Activated gamma-delta T cell treated with Interleukin-2 at 50 U/mL for 16 hours (primary cell): ENCODE data around the gene HOMER1.
"Not testable (repeated sequence)": the region's sequence is repeated elsewhere in the genome, so short reads cannot be mapped to it uniquely, and the experiment has no call there.

Experiments used
- DNase-seq: peaks from one replicate; pipeline ENCODE4 v3.0.0-alpha.2; 2020

HOMER1 gene

GRCh38 chr5:79413112-79413511, 100.8 kb downstream of the HOMER1 start:
- DNase-seq, result no peak

DNA sequence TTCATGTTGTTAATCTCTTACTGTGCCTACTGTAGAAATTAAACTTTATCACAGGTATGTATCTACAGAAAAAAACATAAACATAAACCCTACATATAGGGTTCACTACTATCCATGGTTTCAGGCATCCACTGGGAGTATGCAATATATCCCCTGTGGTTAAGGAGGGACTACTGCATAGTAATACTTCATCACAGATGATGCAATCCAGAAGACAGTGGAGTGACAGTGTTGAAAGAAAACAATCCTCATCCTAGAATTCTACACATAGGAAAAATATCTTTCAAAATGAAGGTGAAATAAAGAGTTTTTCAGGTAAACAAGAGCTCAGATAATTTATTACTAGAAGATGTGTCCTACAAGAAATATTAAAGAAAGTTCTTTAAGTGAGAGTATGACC, 105.9 kb downstream of the HOMER1 start:
- no peak for DNase-seq

GRCh38 chr5:79407591-79407990, 106.3 kb downstream of the HOMER1 start:
- no peak for DNase-seq

- DNase-seq, result no peak
Observed at GRCh38 chr5:79401216-79401615, 112.7 kb downstream of the HOMER1 start.

- no peak for DNase-seq
Observed at GRCh38 chr5:79399046-79399445, 114.9 kb downstream of the HOMER1 start.

DNA sequence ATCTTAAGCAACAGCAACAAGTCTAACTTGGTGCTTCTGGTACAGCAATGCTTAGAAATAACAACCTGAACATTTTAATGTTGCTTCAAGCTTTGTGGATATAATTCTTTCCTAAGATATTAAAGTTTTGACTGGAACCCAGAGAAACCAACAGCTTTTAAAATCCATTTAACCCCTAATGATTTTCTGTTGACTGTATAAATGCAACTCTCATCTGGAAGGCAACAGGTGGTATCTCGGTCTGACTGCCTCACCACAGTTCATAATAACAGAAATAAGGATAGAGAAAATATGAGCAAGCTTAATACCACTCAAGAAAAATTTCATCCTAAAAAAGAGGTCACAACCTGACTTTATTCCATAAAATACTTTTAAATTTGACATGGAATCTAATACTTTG, 116.9 kb downstream of the HOMER1 start:
- no peak for DNase-seq

GRCh38 chr5:79396265-79396664, 117.7 kb downstream of the HOMER1 start:
- DNase-seq, result no peak

DNA sequence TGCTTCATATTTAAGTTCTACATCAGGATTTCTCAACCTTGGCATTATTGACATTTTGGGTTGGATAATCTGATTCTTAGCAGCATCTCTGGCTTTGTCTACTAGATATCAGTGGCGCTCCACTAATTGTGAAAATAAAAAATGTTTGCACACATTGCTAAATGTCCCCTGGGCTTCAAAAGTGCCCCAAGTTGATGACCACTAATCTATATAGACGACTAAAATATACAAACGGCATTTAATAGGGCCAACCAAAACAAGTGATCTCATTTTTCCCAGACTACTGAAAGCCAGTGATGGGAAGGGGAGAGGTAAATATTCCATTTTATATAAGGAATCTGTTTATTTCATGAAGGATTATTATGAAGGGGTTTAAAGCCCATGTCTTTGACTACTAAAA, 118.6 kb downstream of the HOMER1 start:
- DNase-seq, result no peak

GRCh38 chr5:79392776-79393175, 121.2 kb downstream of the HOMER1 start:
- DNase-seq, result no peak

DNA sequence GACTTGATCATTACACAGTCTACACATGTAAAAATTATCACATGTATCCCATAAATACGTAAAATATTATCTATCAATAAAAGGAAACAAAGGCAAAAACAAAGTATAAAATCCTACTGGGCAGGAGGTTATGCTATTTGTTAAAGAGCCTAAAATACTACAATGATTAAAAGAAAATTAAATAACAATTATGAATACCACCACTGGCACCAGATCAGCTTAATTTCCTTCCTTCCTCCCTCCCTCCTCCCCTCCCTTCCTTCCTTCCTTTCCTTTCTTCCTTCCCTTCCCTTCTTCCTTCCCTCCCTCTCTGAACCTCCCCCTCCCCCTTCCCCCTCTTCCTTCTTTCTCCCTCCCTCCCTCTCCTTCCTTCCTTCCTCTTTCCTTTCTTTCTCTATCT, 127.3 kb downstream of the HOMER1 start:
- DNase-seq, result no peak

GRCh38 chr5:79385126-79385525, 128.8 kb downstream of the HOMER1 start:
- DNase-seq, result not testable (repeated sequence)

DNA sequence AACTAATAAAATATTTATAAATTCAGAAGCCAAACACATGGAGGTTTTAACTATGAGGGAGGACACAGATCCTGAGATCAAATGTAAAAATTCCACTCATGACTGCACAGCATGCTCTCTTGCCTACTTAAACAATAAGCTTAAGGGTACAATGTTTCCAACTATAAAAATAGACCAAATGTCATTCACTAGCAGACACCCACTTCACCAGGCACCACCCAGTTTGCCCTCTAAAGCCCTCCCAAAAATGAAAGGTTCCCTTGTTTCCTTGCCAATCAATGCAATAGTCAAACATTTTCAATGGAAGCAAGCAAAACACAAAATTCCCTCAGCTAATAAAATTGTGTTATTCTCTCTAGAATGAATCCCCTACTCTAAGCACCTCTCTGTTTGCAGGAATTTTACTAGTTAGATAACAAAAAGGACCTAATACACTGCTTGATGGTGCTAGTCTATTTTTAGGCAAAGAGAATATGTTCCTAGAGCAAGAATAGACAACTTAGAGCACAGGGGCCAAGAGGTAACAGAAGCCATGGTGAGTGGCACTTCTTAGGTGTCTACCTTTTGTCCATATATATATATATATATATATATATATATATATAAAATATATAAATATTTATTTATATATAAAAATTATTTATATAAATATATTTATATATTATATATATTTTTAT, 135.3 kb downstream of the HOMER1 start:
- DNase-seq, result no peak

DNA sequence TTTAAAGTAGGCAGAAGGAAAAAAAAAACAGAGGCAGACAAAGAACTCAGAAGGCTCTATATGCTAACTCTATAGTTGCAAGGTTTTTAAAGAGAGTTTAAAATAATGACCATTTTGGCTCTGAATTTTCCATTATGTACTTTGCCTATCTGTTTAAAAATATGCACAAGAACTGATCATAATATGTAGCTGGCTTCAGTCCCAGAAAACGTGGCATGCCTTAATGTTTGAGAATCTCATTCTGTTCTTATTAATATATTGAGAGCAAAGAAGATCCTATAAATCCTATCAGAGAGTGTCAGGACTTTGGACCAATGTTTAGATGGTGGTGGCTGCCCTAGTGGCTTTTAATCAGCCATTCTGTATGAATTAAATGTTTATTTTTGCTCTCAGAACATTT, 156.5 kb downstream of the HOMER1 start:
- DNase-seq, result no peak

DNA sequence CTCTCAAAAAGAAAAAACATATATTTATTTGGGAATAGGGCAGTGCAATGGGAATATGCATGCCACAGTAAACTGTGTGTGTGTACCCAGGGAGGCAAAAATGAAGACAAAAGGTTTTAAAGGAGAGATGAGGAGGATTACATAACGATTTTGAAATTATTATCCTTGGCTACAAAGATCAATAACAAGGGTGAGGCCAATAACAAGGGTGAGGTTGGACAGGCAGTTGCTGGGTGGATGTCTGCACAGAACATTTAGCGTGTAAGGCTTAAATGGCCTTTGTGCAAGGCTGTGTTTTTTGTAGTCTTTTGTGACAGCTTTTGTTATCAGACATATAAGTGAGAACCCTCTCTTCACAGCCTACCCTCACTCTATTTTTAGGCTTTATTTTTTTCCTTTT, 164.1 kb downstream of the HOMER1 start:
- no peak for DNase-seq

- no peak for DNase-seq
Observed at GRCh38 chr5:79349047-79349446, 164.9 kb downstream of the HOMER1 start.

GRCh38 chr5:79346420-79346824, 167.5 kb downstream of the HOMER1 start:
- no peak for DNase-seq

DNA sequence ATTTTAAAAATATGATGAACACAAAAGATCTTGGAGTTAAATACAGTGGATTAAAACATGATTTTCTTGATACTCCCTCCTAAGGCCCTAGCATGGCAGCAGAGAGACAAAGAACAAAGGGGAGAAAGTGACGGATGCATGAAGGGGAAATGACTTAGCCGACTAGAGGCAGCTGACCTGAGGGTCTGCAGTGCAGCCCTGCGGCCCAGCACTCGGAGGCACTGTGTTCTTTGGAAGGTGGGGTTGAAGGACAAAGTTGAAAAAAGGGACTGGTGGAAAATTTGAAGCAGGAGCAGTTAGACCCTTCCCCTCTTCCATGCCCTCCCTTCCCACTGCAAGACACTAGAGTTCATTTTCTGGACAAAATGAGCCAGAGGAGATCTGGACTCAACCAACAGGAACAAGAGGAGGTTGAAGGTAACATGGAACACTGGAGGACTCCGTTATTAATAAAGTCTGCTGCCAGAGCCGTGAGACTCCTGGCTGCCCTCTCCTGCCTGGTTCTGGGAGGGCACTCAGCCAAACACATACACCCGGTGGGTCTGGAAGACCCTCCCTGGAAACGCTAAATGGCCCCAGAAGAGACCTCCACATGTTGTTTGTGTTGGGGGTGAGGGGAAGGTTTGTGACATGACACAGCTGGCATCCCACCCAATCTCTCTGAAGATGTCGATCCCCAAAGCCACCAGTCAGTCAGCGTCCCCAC, 179.9 kb downstream of the HOMER1 start:
- DNase-seq, result no peak

DNA sequence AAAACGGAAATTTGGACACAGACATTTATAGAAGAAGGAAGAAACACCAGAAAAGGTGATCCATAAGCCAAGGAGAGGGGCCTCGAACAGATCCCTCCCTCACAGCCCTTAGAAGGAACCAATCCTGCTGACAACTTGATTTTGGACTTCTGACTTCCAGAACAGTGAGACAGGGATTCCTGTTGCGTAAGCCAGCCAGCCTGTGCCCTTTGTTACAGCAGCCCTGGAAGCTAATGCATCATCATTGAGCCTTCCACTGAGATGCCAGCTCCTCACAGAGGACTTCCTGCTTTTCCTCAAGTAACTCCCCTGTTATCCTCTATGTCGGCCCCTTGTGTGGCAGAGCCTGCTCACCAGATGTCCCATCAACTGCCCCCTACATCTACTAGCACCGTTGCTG, 183.9 kb downstream of the HOMER1 start:
- DNase-seq, result no peak

DNA sequence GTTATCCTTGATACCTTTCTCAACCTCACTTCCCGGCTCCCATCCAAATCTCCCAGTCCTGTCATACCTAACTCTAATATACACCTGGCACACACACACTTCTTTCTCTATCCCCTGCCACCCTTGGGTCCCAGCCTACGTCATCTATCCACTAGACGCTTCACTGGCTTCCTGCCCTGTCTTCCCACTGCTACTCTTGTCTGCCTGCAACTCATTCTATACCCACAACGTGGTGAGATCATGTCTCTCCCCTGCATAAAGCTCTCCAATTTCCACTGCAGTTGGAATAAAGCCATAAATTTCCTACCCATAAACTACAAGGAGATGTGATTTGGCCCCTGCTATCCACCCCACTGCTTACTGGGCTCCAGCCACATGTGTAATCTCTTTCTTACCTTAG, 184.5 kb downstream of the HOMER1 start:
- DNase-seq, result no peak
